ENCODE data around the gene HK1.

DNA sequence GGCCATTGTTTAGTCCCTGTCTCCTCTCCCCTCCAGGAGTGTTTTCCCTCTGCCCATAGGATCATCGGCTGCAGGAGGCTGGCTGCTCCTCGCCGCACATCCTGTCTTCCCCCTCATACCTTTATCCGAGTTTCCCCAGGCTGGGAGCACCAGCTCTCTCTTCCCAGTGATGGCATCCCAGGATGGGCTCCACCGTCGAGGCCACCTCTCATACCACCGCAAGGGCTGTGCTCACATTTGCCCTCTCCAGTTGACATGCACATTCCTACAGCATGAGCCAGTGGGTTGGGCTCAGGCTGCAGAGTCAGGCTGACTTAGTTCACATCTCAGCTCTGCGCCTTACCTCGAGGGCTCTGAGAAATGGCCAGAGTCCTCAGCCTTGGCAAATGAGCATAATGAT lies 46.0 kb upstream of the HK1 start:
- TF ChIP-seq POLR2A (IDR thresholded peaks at IDR 0.05; ENCODE audit: extremely low read depth, insufficient read length) (no peak), MYC (IDR thresholded peaks at IDR 0.05; ENCODE audit: low read depth, low read length) (no peak)
- TF ChIP-seq, protein P1, sequence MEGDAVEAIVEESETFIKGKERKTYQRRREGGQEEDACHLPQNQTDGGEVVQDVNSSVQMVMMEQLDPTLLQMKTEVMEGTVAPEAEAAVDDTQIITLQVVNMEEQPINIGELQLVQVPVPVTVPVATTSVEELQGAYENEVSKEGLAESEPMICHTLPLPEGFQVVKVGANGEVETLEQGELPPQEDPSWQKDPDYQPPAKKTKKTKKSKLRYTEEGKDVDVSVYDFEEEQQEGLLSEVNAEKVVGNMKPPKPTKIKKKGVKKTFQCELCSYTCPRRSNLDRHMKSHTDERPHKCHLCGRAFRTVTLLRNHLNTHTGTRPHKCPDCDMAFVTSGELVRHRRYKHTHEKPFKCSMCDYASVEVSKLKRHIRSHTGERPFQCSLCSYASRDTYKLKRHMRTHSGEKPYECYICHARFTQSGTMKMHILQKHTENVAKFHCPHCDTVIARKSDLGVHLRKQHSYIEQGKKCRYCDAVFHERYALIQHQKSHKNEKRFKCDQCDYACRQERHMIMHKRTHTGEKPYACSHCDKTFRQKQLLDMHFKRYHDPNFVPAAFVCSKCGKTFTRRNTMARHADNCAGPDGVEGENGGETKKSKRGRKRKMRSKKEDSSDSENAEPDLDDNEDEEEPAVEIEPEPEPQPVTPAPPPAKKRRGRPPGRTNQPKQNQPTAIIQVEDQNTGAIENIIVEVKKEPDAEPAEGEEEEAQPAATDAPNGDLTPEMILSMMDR (IDR thresholded peaks at IDR 0.05; ENCODE audit: low read depth, low read length) = no peak
- TF ChIP-seq, protein P2, sequence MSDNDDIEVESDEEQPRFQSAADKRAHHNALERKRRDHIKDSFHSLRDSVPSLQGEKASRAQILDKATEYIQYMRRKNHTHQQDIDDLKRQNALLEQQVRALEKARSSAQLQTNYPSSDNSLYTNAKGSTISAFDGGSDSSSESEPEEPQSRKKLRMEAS (IDR thresholded peaks at IDR 0.05; ENCODE audit: low read depth, low read length) = no peak

Measured in NB4 (cell line).